HG03139 (cell line): ENCODE results near the gene CYSLTR1.
"Not testable (repeated sequence)": the region's sequence is repeated elsewhere in the genome, so short reads cannot be mapped to it uniquely, and the experiment has no call there.

Source experiments
- ATAC-seq: cut with Tn5 transposase; IDR thresholded peaks from one replicate; pipeline ENCODE4 v1.9.1; 2021; ENCODE audit not compliant: unreplicated experiment

The CYSLTR1 gene

GRCh38 chrX:78226047-78226446 is 101.4 kb downstream of the CYSLTR1 start:
- ATAC-seq, result not testable (repeated sequence)
